H1 (cell line): Measurements from ENCODE around the gene CDNF. TPM values are rescaled to one million over a fixed set of nuclear protein-coding genes. Genes with fewer than 3 reads are reported as not detected.

Experiments
- SP2 ChIP-seq: IDR thresholded peaks from 2 replicates; pipeline ENCODE4 v1.6.1; 2012; ENCODE audit warnings: mild to moderate bottlenecking, low read length, inconsistent platforms
- polyA plus RNA-seq, 7 experiments: library from polyadenylated mRNA; depleted of rRNA in 3 of 7; stranded (reverse) in 5 of 7; unstranded in 2 of 7; fragments of >200 nt in 5 of 7; fragments of 200-250 nt in 2 of 7; gene quantifications; 1 replicate in 5 of 7; 2 replicates in 1 of 7; 4 replicates in 1 of 7; pipeline versions ENCODE4 v1.2.1 to v1.2.3, GENCODE V29; 2011 to 2013; ENCODE audit warnings: missing spikeins in 2 of 7, mixed read lengths in 2 of 7
- total RNA-seq: library from RNA; stranded (reverse); fragmentation: NEBNext Ultra II Directional; extraction: Animal tissue kit (Norgen Biotek cat#: 25700); gene quantifications from 2 replicates; pipeline ENCODE4 v1.2.1, GENCODE V29; 2021

The CDNF gene
- total and polyA plus RNA-seq, 2 of the 8 experiments (the other 6 are each of a cell fraction or from before 2014, with no cell fraction given): 0.32 to 0.67 TPM

- TF ChIP-seq SP2: no peak
These were observed 17.6 kb upstream of the CDNF start (continued) for GRCh38 chr10:14855453-14855852.
